C4-2B (cell line): ENCODE data around the gene PGP.

ENCODE experiments used
- H3K27ac ChIP-seq: fragments of 450-650 bp; 2 replicates; pipeline ENCODE4 v1.5.1; 2017
- ZFX ChIP-seq: fragments of 450-650 bp; IDR thresholded peaks from 2 replicates; pipeline ENCODE4 v1.6.1; 2017
- TF ChIP-seq, protein P1 (sequence below): fragments of 450-650 bp; conservative IDR thresholded peaks from 2 replicates; pipeline ENCODE4 v1.5.1; 2017; ENCODE audit warnings: mild to moderate bottlenecking

The PGP gene

DNA sequence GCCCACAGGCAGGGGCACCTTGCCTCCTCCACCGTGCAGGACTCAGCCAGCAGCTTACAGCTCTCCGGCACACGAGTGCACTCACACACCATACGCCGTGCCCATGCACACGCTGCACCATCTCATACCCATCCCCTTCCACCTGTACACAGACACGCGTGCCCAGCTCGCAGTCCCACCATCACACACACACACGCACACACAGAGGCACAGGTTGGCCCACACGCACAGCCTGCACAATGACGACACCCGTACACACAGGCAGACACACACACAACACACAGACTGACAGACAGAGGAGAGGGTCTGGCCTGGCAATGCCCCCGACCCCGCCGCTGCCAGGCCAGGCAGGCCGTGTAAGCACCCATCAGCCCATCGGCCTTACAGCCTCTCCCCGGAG, 30.3 kb downstream of the PGP start:
- no peak overlapping the region for H3K27ac ChIP-seq
- TF ChIP-seq ZFX, result no peak
- TF ChIP-seq, protein P1, sequence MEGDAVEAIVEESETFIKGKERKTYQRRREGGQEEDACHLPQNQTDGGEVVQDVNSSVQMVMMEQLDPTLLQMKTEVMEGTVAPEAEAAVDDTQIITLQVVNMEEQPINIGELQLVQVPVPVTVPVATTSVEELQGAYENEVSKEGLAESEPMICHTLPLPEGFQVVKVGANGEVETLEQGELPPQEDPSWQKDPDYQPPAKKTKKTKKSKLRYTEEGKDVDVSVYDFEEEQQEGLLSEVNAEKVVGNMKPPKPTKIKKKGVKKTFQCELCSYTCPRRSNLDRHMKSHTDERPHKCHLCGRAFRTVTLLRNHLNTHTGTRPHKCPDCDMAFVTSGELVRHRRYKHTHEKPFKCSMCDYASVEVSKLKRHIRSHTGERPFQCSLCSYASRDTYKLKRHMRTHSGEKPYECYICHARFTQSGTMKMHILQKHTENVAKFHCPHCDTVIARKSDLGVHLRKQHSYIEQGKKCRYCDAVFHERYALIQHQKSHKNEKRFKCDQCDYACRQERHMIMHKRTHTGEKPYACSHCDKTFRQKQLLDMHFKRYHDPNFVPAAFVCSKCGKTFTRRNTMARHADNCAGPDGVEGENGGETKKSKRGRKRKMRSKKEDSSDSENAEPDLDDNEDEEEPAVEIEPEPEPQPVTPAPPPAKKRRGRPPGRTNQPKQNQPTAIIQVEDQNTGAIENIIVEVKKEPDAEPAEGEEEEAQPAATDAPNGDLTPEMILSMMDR, result no peak

DNA sequence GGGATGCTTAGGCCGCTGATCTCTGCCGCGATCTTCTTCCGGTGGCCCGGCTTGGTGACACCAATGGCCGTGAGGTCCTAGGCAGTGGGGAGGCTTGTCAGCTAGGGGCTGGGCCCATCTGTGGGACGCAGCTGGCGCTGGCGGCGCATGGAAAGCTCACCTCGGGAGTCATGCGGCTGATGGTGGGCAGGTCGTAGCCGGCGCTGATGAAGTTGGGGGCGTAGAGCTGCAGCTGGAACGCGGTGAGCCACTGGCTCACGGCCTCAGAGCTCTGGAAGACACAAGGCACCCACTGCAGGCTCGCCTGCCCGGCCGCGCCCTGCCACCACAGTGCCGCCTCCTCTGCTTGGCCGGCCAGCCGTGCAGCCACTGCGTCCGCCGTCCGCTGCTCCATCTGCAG, 31.0 kb downstream of the PGP start:
- no peak overlapping the region for H3K27ac ChIP-seq
- TF ChIP-seq, protein P1, result no peak

DNA sequence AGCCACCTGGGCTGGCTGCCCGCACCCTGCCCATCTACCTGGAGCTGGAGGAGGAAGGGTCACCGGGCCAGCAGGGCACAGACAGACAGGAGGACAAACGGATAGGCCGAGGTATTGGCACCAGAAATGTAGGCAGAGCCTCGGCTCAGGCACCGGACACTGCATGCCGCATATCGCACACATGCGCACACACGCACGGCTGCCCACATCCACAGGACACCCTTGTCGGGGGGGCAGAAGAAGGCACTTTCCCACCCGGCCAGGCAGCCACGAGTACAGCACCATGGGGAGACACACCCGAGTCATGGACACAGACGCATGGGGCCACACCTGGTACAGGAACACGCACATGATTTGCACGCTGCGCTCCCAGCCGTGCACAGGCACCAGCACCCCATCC, 32.7 kb downstream of the PGP start:
- TF ChIP-seq ZFX, result no peak
- TF ChIP-seq, protein P1, result no peak

DNA sequence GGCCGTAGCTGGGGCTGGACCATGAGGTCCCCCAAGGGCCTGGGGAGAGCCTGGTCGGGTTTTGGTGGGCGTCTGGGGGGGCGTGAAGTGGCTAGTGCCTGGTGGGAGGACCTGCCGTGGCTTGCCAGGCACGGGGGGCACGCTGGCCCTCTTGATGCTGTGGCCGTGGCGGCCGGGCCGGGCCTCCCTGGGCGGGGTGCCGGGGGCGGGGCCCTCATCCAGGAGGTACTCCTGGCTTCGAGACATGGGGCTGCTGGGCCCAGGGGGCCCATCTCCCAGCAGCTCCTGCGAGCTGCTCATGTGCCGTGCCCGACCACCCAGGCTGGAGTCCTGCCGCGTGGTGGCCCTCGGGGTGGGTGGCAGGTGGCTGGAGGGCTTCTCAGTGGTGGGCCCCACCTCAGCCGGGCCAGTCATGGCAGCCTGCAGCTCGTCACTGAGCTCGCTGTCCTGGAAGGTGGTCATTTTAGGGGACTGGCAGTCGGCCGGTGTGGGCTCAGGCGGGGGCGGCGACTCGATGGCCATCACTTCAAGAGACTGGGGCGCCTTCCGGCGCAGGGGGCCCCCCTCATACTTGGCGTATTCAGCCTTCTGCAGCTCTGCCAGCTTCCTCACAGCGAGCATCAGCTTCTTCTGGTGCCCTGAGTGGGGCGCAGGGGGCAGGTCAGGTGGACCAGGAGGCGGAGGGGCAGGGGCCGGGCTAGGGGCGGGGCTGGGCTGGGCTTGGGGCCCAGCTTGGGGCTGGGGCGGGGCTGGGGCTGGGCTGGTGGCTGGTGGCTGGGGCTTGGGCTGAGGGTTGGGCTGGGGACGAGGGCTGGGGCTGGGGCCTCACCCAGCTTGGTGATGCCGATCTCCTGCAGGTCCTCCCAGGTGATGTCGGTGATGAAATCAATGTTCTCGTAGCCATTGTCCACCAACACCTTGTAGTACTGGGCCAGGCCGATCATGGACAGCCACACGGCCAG, 33.4 kb downstream of the PGP start:
- no peak overlapping the region for H3K27ac ChIP-seq
- no peak for TF ChIP-seq ZFX
- TF ChIP-seq, protein P1, result no peak

More for the DNA sequence above, 32.7 kb downstream of the PGP start:
- H3K27ac ChIP-seq, result no peak overlapping the region

DNA sequence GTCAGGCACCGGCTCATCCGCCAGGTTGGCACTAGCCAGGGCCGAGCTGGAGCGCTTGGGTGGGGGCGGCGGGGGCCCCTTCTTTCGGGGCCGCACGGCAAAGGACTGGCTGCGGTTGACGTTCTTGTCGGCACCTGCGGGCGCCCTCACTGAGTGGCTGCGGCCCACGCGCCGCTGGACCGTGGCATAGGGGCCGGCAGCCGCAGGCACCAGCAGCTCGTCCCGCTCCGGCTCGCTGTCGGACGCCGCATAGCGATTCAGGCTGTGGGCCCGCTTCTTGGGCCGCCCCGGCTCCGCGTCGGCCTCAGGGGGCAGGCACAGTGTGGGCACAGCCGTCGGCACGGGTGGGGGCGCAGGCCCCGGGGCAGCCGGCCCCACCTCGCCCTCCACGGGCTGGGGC, 34.2 kb downstream of the PGP start:
- no peak for TF ChIP-seq ZFX
- TF ChIP-seq, protein P1, result no peak

DNA sequence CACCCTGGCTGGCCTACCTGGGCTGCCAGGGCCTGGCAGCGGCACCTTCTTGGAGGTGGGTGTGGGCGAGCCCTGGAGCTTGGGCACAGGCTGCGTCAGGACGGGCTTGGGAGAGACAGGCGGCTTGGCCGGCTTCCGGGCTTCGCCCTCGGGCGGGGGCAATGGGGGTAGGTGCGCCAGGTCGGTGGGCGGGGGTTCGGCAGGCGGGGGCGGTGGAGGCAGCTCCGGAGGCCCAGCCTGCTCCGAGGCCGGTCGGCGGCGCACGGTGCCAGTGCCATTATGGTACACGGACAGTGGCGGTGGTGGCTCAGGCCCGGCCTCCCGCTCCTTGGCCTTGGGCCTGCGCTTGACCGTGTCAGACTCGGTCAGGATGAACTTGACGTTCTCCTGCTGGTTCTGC, 35.1 kb downstream of the PGP start:
- H3K27ac ChIP-seq, result no peak overlapping the region
- TF ChIP-seq ZFX, result no peak

More for the DNA sequence above, 34.2 kb downstream of the PGP start:
- H3K27ac ChIP-seq, result no peak overlapping the region

DNA sequence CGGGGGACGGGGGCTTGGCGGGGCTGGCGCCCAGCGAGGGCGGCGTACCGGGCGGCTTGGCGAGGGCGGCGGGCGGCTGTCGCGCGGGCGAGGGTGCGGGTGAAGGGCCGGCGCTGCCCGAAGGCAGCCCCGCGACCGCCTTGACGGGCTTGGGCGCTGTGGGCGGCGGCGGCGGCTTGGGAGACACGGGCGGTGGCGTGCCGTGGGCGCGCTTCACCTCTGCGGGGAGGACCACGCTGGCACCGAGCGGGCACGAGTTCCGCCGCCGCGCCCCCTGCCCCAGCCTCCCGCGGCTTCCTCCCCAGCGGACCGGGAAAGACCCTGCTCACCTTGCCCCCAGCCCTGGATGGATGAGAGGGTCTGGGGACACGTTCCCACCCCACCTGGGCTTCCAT, 35.5 kb downstream of the PGP start:
- TF ChIP-seq, protein P1, result no peak
- TF ChIP-seq ZFX, result no peak
- H3K27ac ChIP-seq, result no peak overlapping the region
